Peyer's patch (tissue), 4 donors: ENCODE data around the gene MED31. TPM values are rescaled to one million over a fixed set of nuclear protein-coding genes. Genes with fewer than 3 reads are reported as not detected.

ENCODE experiments used
- DNase-seq, 3 donors: peaks; one replicate each; pipeline ENCODE4 v3.0.0-alpha.2; 2017 to 2019
- H3K27ac ChIP-seq, 4 donors: fragments of 200-600 bp; sonication (generic); one replicate each; pipeline ENCODE4 v1.5.1; 2016 to 2019
- H3K27me3 ChIP-seq, 2 donors: fragments of 200-600 bp; sonication (generic); one replicate each; pipeline ENCODE4 v1.5.1; 2019
- H3K36me3 ChIP-seq, 3 donors: fragments of 200-600 bp; sonication (generic); one replicate each; pipeline ENCODE4 v1.5.1; 2016 to 2019
- H3K4me1 ChIP-seq, 4 donors: fragments of 200-600 bp; sonication (generic); one replicate each; pipeline ENCODE4 v1.5.1; 2016 to 2019
- H3K4me3 ChIP-seq, 4 donors: fragments of 200-600 bp; sonication (generic); 1 replicate in 3 of 4; 2 replicates in 1 of 4; pipeline ENCODE4 v1.5.1; 2016 to 2019; ENCODE audit warnings: mild to moderate bottlenecking in 1 of 4
- H3K9me3 ChIP-seq, 4 donors: fragments of 200-600 bp; sonication (generic); one replicate each; pipeline ENCODE4 v1.5.1; 2016 to 2019; ENCODE audit warnings: mild to moderate bottlenecking in 1 of 4
- POLR2A ChIP-seq, 2 donors: fragments of 450-650 bp; IDR thresholded peaks; one replicate each; pipeline ENCODE4 v1.5.1; 2017; ENCODE audit warnings: antibody characterized with exemption in 2 of 2, mild to moderate bottlenecking in 2 of 2, moderate library complexity in 2 of 2
- total RNA-seq, 4 donors: library from RNA; depleted of rRNA; stranded (reverse); fragments of >200 nt; gene quantifications; one replicate each; pipeline ENCODE4 v1.1.0, GENCODE V29; 2016
- TF ChIP-seq, protein P1 (sequence below), 6 experiments: fragments of 450-650 bp in 4 of 6; fragments of 200-600 bp in 2 of 6; sonication (generic) in 1 of 6; IDR thresholded peaks; one replicate each; pipeline ENCODE4 v1.5.1; 2017 to 2019; ENCODE audit warnings: antibody characterized with exemption in 6 of 6, mild to moderate bottlenecking in 3 of 6, moderate library complexity in 1 of 6

The MED31 gene
- total RNA-seq, result 1 to 10 TPM; 2.0 to 4.9 (median 3.1) TPM

DNA sequence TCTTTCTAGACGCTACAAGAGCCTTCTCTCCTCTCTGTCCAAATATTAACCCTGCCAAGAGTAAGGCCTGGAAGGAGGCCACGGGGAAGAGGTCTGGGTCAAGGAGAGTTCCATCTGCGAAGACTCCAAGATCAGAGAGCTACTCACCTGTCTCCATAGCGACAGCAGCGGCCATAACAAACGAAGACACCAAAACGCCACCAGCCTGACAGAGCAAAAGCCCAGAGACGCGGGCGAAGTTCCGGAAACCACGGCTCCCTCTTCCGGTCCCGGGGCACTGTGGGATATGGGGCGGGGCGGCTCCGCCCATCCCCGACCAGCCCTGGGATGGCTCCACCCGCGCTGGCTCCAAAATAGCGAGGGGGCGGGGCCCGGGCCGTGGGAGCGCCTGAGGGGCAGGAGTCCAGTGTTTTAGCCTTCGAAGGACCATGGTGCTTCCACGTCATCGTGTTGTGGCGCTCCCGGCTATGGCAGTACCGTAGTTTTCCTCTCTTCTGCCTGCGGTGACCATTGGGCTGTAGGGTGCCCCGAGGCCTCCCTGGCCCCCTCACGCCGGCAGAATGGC is at the start of gene MED31, which contains the start of gene C17orf100:
TSS of gene MED31 (minus strand) at position 252 of the 565 bp plus-strand sequence. CDS start at position 175, 77 bp downstream.
TSS of gene C17orf100 (plus strand) at position 409 of the 565 bp plus-strand sequence. CDS start at position 561, 152 bp downstream.
- DNase-seq, result peak; percentile 93 to 98 (median 98)
- TF ChIP-seq, protein P1, sequence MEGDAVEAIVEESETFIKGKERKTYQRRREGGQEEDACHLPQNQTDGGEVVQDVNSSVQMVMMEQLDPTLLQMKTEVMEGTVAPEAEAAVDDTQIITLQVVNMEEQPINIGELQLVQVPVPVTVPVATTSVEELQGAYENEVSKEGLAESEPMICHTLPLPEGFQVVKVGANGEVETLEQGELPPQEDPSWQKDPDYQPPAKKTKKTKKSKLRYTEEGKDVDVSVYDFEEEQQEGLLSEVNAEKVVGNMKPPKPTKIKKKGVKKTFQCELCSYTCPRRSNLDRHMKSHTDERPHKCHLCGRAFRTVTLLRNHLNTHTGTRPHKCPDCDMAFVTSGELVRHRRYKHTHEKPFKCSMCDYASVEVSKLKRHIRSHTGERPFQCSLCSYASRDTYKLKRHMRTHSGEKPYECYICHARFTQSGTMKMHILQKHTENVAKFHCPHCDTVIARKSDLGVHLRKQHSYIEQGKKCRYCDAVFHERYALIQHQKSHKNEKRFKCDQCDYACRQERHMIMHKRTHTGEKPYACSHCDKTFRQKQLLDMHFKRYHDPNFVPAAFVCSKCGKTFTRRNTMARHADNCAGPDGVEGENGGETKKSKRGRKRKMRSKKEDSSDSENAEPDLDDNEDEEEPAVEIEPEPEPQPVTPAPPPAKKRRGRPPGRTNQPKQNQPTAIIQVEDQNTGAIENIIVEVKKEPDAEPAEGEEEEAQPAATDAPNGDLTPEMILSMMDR (IDR thresholded peaks at IDR 0.05), result no peak
- peak; percentile 45 to 65 for TF ChIP-seq POLR2A (IDR thresholded peaks at IDR 0.05)
- no peaks in the 10 kb centered on the region for H3K27me3 ChIP-seq
- H3K9me3 ChIP-seq, result no peaks in the 10 kb centered on the region
- H3K36me3 ChIP-seq, result no peaks in the 10 kb centered on the region
- peak within 1 kb of the TSS; percentile 77 to 87 (median 84) for H3K27ac ChIP-seq
- peak within 1 kb of the TSS; percentile 56 to 68 (median 60) for H3K4me3 ChIP-seq
- H3K4me1 ChIP-seq, result peaks cover 0 to 20% (median 8%) of the 10 kb centered on the region in 4 donors

GRCh38 chr17:6700948-6701307 is 49.5 kb upstream of the MED31 start:
- no peak for TF ChIP-seq POLR2A (IDR thresholded peaks at IDR 0.05)
- TF ChIP-seq, protein P1 (IDR thresholded peaks at IDR 0.05), result no peak
- Histone ChIP-seq H3K9me3 (no peaks in the 10 kb centered on the region), H3K27ac (no peak overlapping the region), H3K4me1 (no peaks in the 10 kb centered on the region), H3K4me3 (no peak overlapping the region), H3K36me3 (no peaks in the 10 kb centered on the region), H3K27me3 (no peaks in the 10 kb centered on the region)
- no peak for DNase-seq

DNA sequence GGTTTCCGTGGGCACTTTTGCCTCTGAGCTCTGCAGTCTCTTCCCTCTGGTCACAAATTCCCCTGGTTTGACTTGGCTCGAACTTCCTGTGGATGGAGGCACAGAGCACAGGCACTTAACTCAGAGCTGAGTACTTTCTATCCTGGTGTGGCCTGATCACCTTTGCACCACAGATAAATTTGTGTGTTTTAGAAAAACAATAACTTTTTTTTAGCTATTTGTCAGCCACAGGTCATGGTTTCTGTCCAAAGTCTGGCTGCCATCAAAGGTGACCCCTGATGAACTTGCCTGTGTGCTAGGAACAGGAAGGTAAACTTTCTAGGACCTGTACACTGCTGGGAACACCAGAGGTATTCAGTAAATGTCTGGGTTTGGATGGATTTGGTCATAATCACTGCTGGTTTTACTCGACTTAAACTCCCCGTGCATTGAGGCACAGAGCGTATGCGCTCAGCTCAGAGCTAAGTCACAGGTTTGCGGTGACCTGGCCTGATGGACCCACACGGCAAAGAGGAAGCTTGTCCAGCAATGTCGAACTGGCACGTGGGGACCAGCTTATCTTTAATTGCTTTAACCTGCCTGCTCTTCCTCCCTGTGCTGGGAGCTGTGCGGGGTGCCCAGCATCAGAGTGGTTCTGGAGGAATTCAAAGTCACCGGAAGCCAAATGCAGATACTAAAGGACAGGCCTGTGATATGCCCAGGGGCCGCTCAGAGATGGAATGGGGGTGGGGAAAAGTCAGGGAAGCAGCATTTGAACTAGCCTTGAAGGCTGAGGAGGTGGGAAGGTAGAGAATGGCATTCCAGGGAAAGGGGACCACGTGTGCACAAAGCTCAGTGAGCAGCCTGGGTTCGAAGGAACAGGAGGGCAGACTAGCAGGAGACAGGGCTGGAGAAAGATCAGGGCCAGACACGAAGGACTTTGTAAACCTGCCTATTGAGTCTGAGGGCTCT is 48.9 kb upstream of the MED31 start:
- H3K4me3 ChIP-seq, result no peak overlapping the region
- H3K9me3 ChIP-seq, result no peaks in the 10 kb centered on the region
- H3K27ac ChIP-seq, result no peak overlapping the region
- no peaks in the 10 kb centered on the region for H3K27me3 ChIP-seq
- H3K4me1 ChIP-seq, result no peaks in the 10 kb centered on the region
- no peak for DNase-seq
- H3K36me3 ChIP-seq, result no peaks in the 10 kb centered on the region
- TF ChIP-seq, protein P1 (IDR thresholded peaks at IDR 0.05), result no peak
- no peak for TF ChIP-seq POLR2A (IDR thresholded peaks at IDR 0.05)

DNA sequence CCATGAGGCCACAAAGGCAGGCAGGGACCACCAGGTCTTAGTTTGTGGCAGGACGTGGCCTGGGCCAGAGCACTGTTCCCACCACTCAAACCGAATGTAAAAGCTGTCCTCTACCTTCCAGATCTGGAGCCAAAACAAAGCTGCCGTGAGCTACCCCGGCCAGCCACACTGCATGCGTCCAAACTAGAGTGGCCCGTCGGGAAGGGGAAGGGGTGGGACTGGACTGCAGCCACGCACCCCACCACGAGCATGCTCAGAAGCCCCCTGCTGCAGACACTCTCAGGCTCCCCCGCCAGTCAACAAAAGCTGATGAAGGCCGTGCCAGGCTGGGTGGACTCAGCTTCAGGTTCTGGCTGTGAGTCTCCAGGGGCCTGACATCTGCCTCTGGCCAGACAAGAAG is 46.6 kb upstream of the MED31 start:
- Histone ChIP-seq H3K4me1 (no peaks in the 10 kb centered on the region), H3K36me3 (no peaks in the 10 kb centered on the region), H3K4me3 (no peak overlapping the region), H3K9me3 (no peaks in the 10 kb centered on the region), H3K27me3 (no peaks in the 10 kb centered on the region), H3K27ac (no peak overlapping the region)
- no peak for TF ChIP-seq POLR2A (IDR thresholded peaks at IDR 0.05)
- TF ChIP-seq, protein P1 (IDR thresholded peaks at IDR 0.05), result no peak
- no peak for DNase-seq

GRCh38 chr17:6696906-6697305 is 45.5 kb upstream of the MED31 start:
- no peak overlapping the region for H3K27ac ChIP-seq
- TF ChIP-seq, protein P1 (IDR thresholded peaks at IDR 0.05), result no peak
- no peak for TF ChIP-seq POLR2A (IDR thresholded peaks at IDR 0.05)
- H3K27me3 ChIP-seq, result no peaks in the 10 kb centered on the region
- H3K4me3 ChIP-seq, result no peak overlapping the region
- H3K4me1 ChIP-seq, result no peaks in the 10 kb centered on the region
- no peaks in the 10 kb centered on the region for H3K36me3 ChIP-seq
- no peaks in the 10 kb centered on the region for H3K9me3 ChIP-seq
- no peak for DNase-seq
